A549 (cell line): Measurements from ENCODE around the gene TUG1. TPM values are rescaled to one million over a fixed set of nuclear protein-coding genes. Genes with fewer than 3 reads are reported as not detected.

ENCODE experiments used
- ATAC-seq, 2 experiments: fragments of 200-7000 bp in 1 of 2; fragments of >200 bp in 1 of 2; cut with Nextera tagmentation in 1 of 2; cut with Tn5 transposase in 1 of 2; 3 replicates each; pipeline versions ENCODE4 v1.8.0 to v1.9.1; 2018 to 2020; ENCODE audit warnings: mild to moderate bottlenecking in 1 of 2, moderate library complexity in 1 of 2
- CTCF ChIA-PET: fragments of 300-600 bp; sonication (Branson Sonifier 250); formaldehyde crosslinking; extraction: SDS; loops from one replicate; lab custom pipeline; 2021; ENCODE audit warnings: antibody characterized with exemption, inconsistent platforms; lab: Yijun Ruan, JAX
- POLR2A ChIA-PET: fragments of 350-600 bp; formaldehyde crosslinking; extraction: SDS; loops from one replicate; lab custom pipeline; 2021; ENCODE audit warnings: antibody characterized with exemption, inconsistent platforms; lab: Yijun Ruan, JAX
- DNase-seq, 2 experiments: peaks; one replicate each; pipeline versions ENCODE4 v3.0.0 to v3.0.0-alpha.2; 2011 to 2016; ENCODE audit warnings: low read depth in 1 of 2, low spot score in 1 of 2
- FAIRE-seq: peaks from 2 replicates; lab custom pipeline; 2011; peaks lifted over from hg19 to GRCh38; lab: Jason Lieb, UNC
- H3K27ac ChIP-seq, 2 experiments: fragments of >200 bp; sonication (Bioruptor Twin); formaldehyde crosslinking; 3 replicates each; pipeline ENCODE4 v1.5.1; 2016 to 2017
- H3K4me1 ChIP-seq: fragments of >200 bp; sonication (Bioruptor Twin); formaldehyde crosslinking; 3 replicates; pipeline ENCODE4 v1.6.1; 2016
- H3K4me2 ChIP-seq: fragments of >200 bp; sonication (Bioruptor Twin); formaldehyde crosslinking; 3 replicates; pipeline ENCODE4 v1.6.1; 2016
- H3K4me3 ChIP-seq: fragments of >200 bp; sonication (Bioruptor Twin); formaldehyde crosslinking; 3 replicates; pipeline ENCODE4 v1.5.1; 2016
- H3K9me3 ChIP-seq: fragments of >200 bp; sonication (Bioruptor Twin); formaldehyde crosslinking; 3 replicates; pipeline ENCODE4 v1.6.1; 2016
- BCL3 ChIP-seq: fragments of >200 bp; sonication (Bioruptor Twin); formaldehyde crosslinking; IDR thresholded peaks from 3 replicates; pipeline ENCODE4 v1.6.1; 2016
- CBX8 ChIP-seq: fragments of 200-600 bp; sonication (generic); IDR thresholded peaks from 2 replicates; pipeline ENCODE4 v1.6.1; 2016
- CHD4 ChIP-seq: fragments of 200-600 bp; sonication (generic); IDR thresholded peaks from 2 replicates; pipeline ENCODE4 v1.6.1; 2016; ENCODE audit warnings: antibody characterized with exemption, mild to moderate bottlenecking, borderline replicate concordance
- E2F6 ChIP-seq: IDR thresholded peaks from 2 replicates; pipeline ENCODE4 v1.6.1; 2012; ENCODE audit warnings: low read depth, borderline replicate concordance
- ESRRA ChIP-seq: fragments of 150-350 bp; IDR thresholded peaks from 2 replicates; pipeline ENCODE4 v1.6.1; 2014; ENCODE audit warnings: mild to moderate bottlenecking, low read length, borderline replicate concordance
- HDAC2 ChIP-seq: fragments of 200-600 bp; sonication (generic); IDR thresholded peaks from 2 replicates; pipeline ENCODE4 v1.6.1; 2016
- HOXA7 ChIP-seq: fragments of 250-450 bp; sonication (Bioruptor Pico); IDR thresholded peaks from 2 replicates; pipeline ENCODE4 v1.5.0; 2020; ENCODE audit warnings: mild to moderate bottlenecking, moderate library complexity
- JUNB ChIP-seq: fragments of >200 bp; sonication (Bioruptor Twin); formaldehyde crosslinking; IDR thresholded peaks from 2 replicates; pipeline ENCODE4 v1.6.1; 2016
- MAFK ChIP-seq: fragments of 450-650 bp; IDR thresholded peaks from 2 replicates; pipeline ENCODE4 v1.6.1; 2014; ENCODE audit not compliant: partially characterized antibody
- MAX ChIP-seq: IDR thresholded peaks from 2 replicates; pipeline ENCODE4 v1.6.1; 2012
- MYC ChIP-seq: IDR thresholded peaks from 2 replicates; pipeline ENCODE4 v1.6.1; 2012; ENCODE audit warnings: mild to moderate bottlenecking, inconsistent platforms, low read length, improper control_type of control experiment, borderline replicate concordance
- NFE2L2 ChIP-seq: fragments of 150-350 bp; conservative IDR thresholded peaks from 2 replicates; pipeline ENCODE4 v1.6.1; 2014; ENCODE audit warnings: low read length
- REST ChIP-seq: fragments of 200-600 bp; sonication (generic); IDR thresholded peaks from 2 replicates; pipeline ENCODE4 v1.6.1; 2016; ENCODE audit warnings: antibody characterized with exemption, mild to moderate bottlenecking, moderate library complexity
- ZC3H11A ChIP-seq: fragments of 450-650 bp; IDR thresholded peaks from 2 replicates; pipeline ENCODE4 v1.6.1; 2014; ENCODE audit warnings: antibody characterized with exemption, mild to moderate bottlenecking
- ZFP36 ChIP-seq: fragments of 450-650 bp; IDR thresholded peaks from 2 replicates; pipeline ENCODE4 v1.6.1; 2014; ENCODE audit warnings: borderline replicate concordance; ENCODE audit not compliant: partially characterized antibody
- ZSCAN20 ChIP-seq: fragments of 250-450 bp; sonication (Bioruptor Pico); IDR thresholded peaks from 2 replicates; pipeline ENCODE4 v1.8.0; 2022; ENCODE audit warnings: mild to moderate bottlenecking, moderate library complexity
- WGBS: methylation state at CpG from one replicate; pipeline ENCODE4 v1.1.6; 2017; ENCODE audit errors: missing lambda C conversion rate; 5-methylcytosine and 5-hydroxymethylcytosine counted together
- polyA plus RNA-seq, 4 experiments: library from polyadenylated mRNA; depleted of rRNA in 3 of 4; stranded (reverse); fragments of >200 nt; fragmentation: RNase III in 1 of 4; extraction: RNeasy Plus Mini Kit Qiagen cat#74134 plus additional on column Dnase treatment in 1 of 4; gene quantifications; 2 replicates in 3 of 4; 3 replicates in 1 of 4; pipeline ENCODE4 v1.2.3, GENCODE V29; 2011 to 2017

TUG1 gene
- polyA plus RNA-seq, 2 of the 4 experiments (the other 2 are of a cell fraction) = 29.9 to 104 TPM

GRCh38 chr22:30922151-30922611 lies 46.9 kb upstream of the TUG1 start:
- Histone ChIP-seq H3K4me1 (peaks cover 14% of the 10 kb centered on the region; the same call in 1 of the 3 replicates), H3K4me3 (no peak overlapping the region), H3K27ac (no peak overlapping the region), H3K4me2 (no peak overlapping the region), H3K9me3 (no peaks in the 10 kb centered on the region)
- ATAC-seq (no peak), FAIRE-seq (no peak), DNase-seq (peak in 1 of 2 experiments; percentile 23)
- 81% methylated on average over 20 of the region's 34 CpGs for WGBS
- POLR2A ChIA-PET = interaction anchor here (0.6 to 0.7 kb wide), 3 partner anchors 350 to 444 kb away, joined by 3 to 6 read pairs (median 4); no protein-coding TSS in a partner anchor
- TF ChIP-seq MAX (no peak), CBX8 (no peak), JUNB (no peak), ZC3H11A (no peak), CHD4 (no peak), NFE2L2 (no peak), REST (no peak), ESRRA (no peak), MYC (no peak), E2F6 (no peak)
- CTCF ChIA-PET = interaction anchor here (0.6 to 9.6 kb wide), 9 partner anchors 9 to 162 kb away, joined by 3 to 138 read pairs (median 5); no protein-coding TSS in a partner anchor

GRCh38 chr22:30923168-30923900 lies 45.7 kb upstream of the TUG1 start:
- POLR2A ChIA-PET = no interaction called here
- Histone ChIP-seq H3K27ac (no peak overlapping the region), H3K9me3 (no peaks in the 10 kb centered on the region), H3K4me1 (peaks cover 14% of the 10 kb centered on the region; the same call in 1 of the 3 replicates), H3K4me3 (no peak overlapping the region), H3K4me2 (no peak overlapping the region)
- 93% methylated on average over 9 of the region's 9 CpGs for WGBS
- FAIRE-seq (no peak), ATAC-seq (no peak), DNase-seq (no peak)
- TF ChIP-seq JUNB (no peak), E2F6 (no peak), HDAC2 (no peak), NFE2L2 (no peak), ZSCAN20 (no peak), HOXA7 (no peak), BCL3 (no peak), MAFK (no peak), ZFP36 (no peak), ZC3H11A (no peak)
- CTCF ChIA-PET = interaction anchor here (0.6 to 9.6 kb wide), 6 partner anchors 13 to 168 kb away, joined by 3 to 138 read pairs (median 4); no protein-coding TSS in a partner anchor
